Nephron progenitor cell (in vitro differentiated cells): Measurements from ENCODE around the gene STXBP6.

Experiments used
- DNase-seq: peaks from one replicate; pipeline ENCODE4 v3.0.0; 2021
- H3K27ac Mint-ChIP-seq: 2 replicates; pipeline ENCODE4 v1.8.0; 2021; ENCODE audit warnings: mild to moderate bottlenecking, moderate library complexity, mixed read lengths
- H3K27me3 Mint-ChIP-seq: 2 replicates; pipeline ENCODE4 v1.8.0; 2021; ENCODE audit warnings: mild to moderate bottlenecking, low read depth, mixed read lengths; ENCODE audit not compliant: poor library complexity
- H3K36me3 Mint-ChIP-seq: 2 replicates; pipeline ENCODE4 v1.8.0; 2021; ENCODE audit warnings: low read depth, mixed read lengths
- H3K4me1 Mint-ChIP-seq: 2 replicates; pipeline ENCODE4 v1.8.0; 2021; ENCODE audit warnings: mixed read lengths
- H3K4me3 Mint-ChIP-seq: 2 replicates; pipeline ENCODE4 v1.8.0; 2021; ENCODE audit warnings: mild to moderate bottlenecking, moderate library complexity, mixed read lengths
- H3K9me3 Mint-ChIP-seq: 2 replicates; pipeline ENCODE4 v1.8.0; 2021; ENCODE audit warnings: mild to moderate bottlenecking, moderate library complexity, mixed read lengths
- TF ChIP-seq, protein P1 (sequence below): fragments of 200-600 bp; sonication (generic); IDR thresholded peaks from 2 replicates; pipeline ENCODE4 v1.5.0; 2021; ENCODE audit warnings: antibody characterized with exemption

STXBP6 gene

DNA sequence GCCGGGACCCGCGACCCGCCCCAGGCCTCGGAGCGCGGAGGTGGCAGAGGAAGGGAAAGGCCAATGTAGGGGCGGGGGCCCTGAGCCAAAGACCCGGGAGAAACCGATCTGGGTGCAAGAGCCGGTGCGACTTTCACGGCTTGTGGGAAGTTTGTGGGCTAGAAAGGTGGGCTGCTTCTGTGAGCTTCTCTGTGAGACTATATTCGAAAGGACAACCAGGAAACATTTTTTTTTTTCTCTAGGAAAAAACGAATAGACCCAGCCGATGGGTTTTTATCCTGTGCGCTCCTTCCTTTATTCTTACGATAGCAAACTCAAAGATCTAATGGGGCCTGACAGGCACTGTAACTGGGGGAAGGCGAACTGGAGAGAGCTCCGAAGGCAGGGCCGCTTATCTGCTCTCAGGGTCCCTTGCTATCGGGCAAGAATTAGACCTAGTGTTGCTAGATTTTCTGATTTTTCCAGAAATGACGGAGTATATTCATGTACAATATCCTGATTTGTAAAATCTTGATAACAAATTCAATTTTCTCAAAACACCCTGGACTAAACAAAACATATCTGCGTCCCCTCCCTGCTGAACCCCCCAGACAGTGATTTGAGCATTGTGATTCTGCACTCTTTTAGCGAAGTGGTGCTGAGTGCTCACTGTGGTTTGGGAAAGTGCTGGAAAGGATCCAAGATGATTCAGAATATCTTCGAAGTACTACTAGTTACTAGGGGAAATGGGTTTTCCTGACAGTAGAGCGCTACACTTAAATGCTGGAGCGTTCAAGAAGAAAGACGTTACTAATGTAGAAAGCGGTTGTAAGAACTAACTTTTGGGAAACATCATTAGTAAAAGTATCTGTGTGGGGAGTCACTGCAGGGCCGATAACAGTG lies 563 bp upstream of the STXBP6 start:
- peaks cover 29% of the 10 kb centered on the region for H3K4me1 Mint-ChIP-seq
- peaks cover 49% of the 10 kb centered on the region for H3K27me3 Mint-ChIP-seq
- H3K9me3 Mint-ChIP-seq: no peaks in the 10 kb centered on the region
- TF ChIP-seq, protein P1, sequence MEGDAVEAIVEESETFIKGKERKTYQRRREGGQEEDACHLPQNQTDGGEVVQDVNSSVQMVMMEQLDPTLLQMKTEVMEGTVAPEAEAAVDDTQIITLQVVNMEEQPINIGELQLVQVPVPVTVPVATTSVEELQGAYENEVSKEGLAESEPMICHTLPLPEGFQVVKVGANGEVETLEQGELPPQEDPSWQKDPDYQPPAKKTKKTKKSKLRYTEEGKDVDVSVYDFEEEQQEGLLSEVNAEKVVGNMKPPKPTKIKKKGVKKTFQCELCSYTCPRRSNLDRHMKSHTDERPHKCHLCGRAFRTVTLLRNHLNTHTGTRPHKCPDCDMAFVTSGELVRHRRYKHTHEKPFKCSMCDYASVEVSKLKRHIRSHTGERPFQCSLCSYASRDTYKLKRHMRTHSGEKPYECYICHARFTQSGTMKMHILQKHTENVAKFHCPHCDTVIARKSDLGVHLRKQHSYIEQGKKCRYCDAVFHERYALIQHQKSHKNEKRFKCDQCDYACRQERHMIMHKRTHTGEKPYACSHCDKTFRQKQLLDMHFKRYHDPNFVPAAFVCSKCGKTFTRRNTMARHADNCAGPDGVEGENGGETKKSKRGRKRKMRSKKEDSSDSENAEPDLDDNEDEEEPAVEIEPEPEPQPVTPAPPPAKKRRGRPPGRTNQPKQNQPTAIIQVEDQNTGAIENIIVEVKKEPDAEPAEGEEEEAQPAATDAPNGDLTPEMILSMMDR: no peak
- no peak overlapping the region for H3K27ac Mint-ChIP-seq
- peak; percentile 23 for DNase-seq
- peaks cover 4% of the 10 kb centered on the region for H3K36me3 Mint-ChIP-seq
- H3K4me3 Mint-ChIP-seq: peak overlapping the region; percentile 94

GRCh38 chr14:25049093-25049567 lies 817 bp downstream of the STXBP6 start:
- H3K4me3 Mint-ChIP-seq: peak overlapping the region; percentile 90
- no peak overlapping the region for H3K27ac Mint-ChIP-seq
- no peaks in the 10 kb centered on the region for H3K9me3 Mint-ChIP-seq
- peaks cover 4% of the 10 kb centered on the region for H3K36me3 Mint-ChIP-seq
- peaks cover 29% of the 10 kb centered on the region for H3K4me1 Mint-ChIP-seq
- peak; percentile 22 for DNase-seq
- TF ChIP-seq, protein P1: no peak
- H3K27me3 Mint-ChIP-seq: peaks cover 45% of the 10 kb centered on the region

- TF ChIP-seq, protein P1: no peak
- H3K36me3 Mint-ChIP-seq: peaks cover 4% of the 10 kb centered on the region
- peaks cover 42% of the 10 kb centered on the region for H3K27me3 Mint-ChIP-seq
Observed at GRCh38 chr14:25048170-25049016, 1.6 kb downstream of the STXBP6 start.

GRCh38 chr14:25046301-25046943 lies 3.5 kb downstream of the STXBP6 start:
- H3K27me3 Mint-ChIP-seq: peaks cover 26% of the 10 kb centered on the region
- DNase-seq: no peak
- H3K9me3 Mint-ChIP-seq: no peaks in the 10 kb centered on the region
- H3K4me3 Mint-ChIP-seq: no peak overlapping the region
- TF ChIP-seq, protein P1: no peak
- H3K27ac Mint-ChIP-seq: no peak overlapping the region
- peaks cover 53% of the 10 kb centered on the region for H3K4me1 Mint-ChIP-seq
- H3K36me3 Mint-ChIP-seq: peaks cover 10% of the 10 kb centered on the region

More at GRCh38 chr14:25048170-25049016, 1.6 kb downstream of the STXBP6 start:
- peak; percentile 1 for DNase-seq
- H3K27ac Mint-ChIP-seq: no peak overlapping the region
- H3K4me3 Mint-ChIP-seq: peak overlapping the region; percentile 90
- H3K9me3 Mint-ChIP-seq: no peaks in the 10 kb centered on the region
- peaks cover 34% of the 10 kb centered on the region for H3K4me1 Mint-ChIP-seq

- H3K36me3 Mint-ChIP-seq: peaks cover 15% of the 10 kb centered on the region
- H3K27me3 Mint-ChIP-seq: peaks cover 19% of the 10 kb centered on the region
- H3K27ac Mint-ChIP-seq: no peak overlapping the region
- peaks cover 51% of the 10 kb centered on the region for H3K4me1 Mint-ChIP-seq
- TF ChIP-seq, protein P1: no peak
- DNase-seq: no peak
- H3K9me3 Mint-ChIP-seq: peaks cover 6% of the 10 kb centered on the region
- H3K4me3 Mint-ChIP-seq: no peak overlapping the region
Observed at GRCh38 chr14:25044106-25044698, 5.7 kb downstream of the STXBP6 start.
